ENCODE measurements around the gene ITGA8.

DNA sequence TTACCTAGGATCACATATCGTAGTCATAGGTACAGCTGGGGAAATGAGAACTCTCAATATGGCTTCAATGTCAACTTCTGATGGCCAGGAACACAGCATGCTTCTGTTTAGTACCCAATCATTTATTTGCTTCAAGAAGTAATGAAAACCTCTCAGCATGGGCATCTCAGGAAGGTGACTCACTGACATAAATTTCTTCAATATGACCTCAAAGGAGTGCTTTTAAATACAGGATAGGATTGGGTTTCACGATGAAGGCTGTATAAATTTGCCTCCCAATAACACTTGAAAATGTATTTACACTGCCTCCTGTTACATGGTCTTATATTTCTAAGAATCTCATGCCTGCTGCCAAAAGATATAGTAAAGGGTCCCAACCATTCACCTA is 15.1 kb downstream of the ITGA8 start:
- TF ChIP-seq CTCF (IDR thresholded peaks at IDR 0.05 in 8 of 11, conservative IDR thresholded peaks at IDR 0.05 in 3 of 11) (no peak), POLR2A (IDR thresholded peaks at IDR 0.05) (no peak), POLR2AphosphoS5 (IDR thresholded peaks at IDR 0.05) (no peak)

Data from spleen (tissue), 7 donors.